ENCODE results near the gene KHDC3L.

DNA sequence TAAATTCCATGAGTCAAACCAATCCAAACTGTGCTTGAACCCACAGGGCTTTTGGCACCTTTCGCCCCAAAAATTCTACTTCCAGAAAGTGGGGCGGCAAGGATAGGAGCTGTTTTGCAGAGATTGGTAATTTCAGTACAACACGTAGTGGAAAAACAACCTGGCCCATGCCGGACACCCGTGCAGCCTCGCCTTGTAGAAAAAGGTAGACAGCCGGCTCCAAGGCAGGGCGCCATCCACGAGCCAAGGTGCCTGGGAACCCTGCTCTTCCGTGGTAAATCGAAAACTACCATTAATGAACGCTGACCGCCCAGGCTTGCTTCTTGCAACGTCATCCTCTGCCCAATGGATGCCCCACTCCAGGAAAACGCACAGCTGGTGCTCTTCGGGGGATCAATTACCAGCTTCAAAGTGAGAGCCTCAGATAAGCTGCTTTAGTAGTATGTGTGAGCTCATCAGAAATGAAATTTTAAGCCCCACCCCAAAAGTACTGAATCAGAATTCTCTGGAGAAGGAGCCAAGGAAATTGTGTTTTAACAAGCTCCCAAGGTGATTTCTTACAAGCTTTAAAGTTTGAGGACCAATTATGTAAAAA is 5.4 kb downstream of the KHDC3L start:
- TF ChIP-seq EZH2 (IDR thresholded peaks at IDR 0.05; ENCODE audit: borderline replicate concordance) = no peak
- TF ChIP-seq, protein P1, sequence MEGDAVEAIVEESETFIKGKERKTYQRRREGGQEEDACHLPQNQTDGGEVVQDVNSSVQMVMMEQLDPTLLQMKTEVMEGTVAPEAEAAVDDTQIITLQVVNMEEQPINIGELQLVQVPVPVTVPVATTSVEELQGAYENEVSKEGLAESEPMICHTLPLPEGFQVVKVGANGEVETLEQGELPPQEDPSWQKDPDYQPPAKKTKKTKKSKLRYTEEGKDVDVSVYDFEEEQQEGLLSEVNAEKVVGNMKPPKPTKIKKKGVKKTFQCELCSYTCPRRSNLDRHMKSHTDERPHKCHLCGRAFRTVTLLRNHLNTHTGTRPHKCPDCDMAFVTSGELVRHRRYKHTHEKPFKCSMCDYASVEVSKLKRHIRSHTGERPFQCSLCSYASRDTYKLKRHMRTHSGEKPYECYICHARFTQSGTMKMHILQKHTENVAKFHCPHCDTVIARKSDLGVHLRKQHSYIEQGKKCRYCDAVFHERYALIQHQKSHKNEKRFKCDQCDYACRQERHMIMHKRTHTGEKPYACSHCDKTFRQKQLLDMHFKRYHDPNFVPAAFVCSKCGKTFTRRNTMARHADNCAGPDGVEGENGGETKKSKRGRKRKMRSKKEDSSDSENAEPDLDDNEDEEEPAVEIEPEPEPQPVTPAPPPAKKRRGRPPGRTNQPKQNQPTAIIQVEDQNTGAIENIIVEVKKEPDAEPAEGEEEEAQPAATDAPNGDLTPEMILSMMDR (IDR thresholded peaks at IDR 0.05; ENCODE audit: poor library complexity) = no peak
